Loucy (cell line): Measurements from ENCODE around the gene ST3GAL2.

Source experiments
- CTCF ChIP-seq: fragments of 200-600 bp; sonication (generic); conservative IDR thresholded peaks from 2 replicates; pipeline ENCODE4 v1.5.1; 2014; ENCODE audit warnings: mild to moderate bottlenecking, antibody characterized with exemption, low read length
- EZH2phosphoT487 ChIP-seq: fragments of 200-600 bp; IDR thresholded peaks from 2 replicates; pipeline ENCODE4 v1.6.1; 2018; ENCODE audit warnings: antibody characterized with exemption, mild to moderate bottlenecking, moderate library complexity, borderline replicate concordance

- TF ChIP-seq CTCF = peak; percentile 31; the same call in 1 of the 2 replicates
- no peak for TF ChIP-seq EZH2phosphoT487
Measured at GRCh38 chr16:70473446-70474319, 34.8 kb upstream of the ST3GAL2 start.
